GM21381 (cell line): ENCODE measurements around the gene DMD.

Experiments
- ATAC-seq: cut with Tn5 transposase; IDR thresholded peaks from one replicate; pipeline ENCODE4 v1.9.1; 2021; ENCODE audit warnings: mild to moderate bottlenecking, moderate library complexity; ENCODE audit not compliant: unreplicated experiment

The DMD gene

DNA sequence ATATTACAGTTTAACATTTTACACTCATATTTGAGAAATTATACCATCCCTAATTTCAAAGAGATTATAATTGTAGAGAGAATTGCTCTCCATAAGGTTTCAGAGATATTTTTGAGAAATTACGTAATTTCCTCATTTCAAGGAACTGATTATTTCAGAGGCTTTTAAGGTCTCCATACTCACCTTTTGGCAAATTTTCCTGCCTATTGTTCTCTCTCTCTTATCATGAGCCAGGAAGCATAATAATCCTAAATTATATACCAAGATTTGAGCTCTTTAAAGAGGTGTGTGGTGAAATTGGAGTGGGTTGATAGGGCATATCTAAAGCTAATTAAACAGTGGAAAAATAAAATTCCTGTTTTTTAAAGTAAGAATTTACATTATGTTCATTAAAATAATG lies 1890.6 kb downstream of the DMD start:
- no peak for ATAC-seq

- no peak for ATAC-seq
Measured at GRCh38 chrX:31319586-31319985, 1891.8 kb downstream of the DMD start.

DNA sequence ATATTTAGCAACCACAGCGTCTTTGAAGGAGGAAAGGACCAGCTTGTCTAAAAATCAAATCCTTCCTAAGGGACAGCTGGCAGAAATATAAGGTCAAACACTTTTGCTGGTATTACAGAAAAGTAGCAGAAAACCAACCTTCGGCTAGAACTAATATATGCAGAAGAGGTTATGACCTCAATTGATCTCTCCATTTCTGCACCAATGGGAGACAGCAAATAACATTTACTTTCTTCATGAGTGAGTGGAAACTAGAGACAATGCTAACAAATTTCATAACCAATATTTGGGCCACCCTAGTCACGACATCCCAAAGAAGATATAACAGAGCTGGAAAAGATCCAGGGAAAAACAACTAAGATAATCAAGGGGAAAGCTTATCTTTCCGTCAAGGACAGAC lies 1892.5 kb downstream of the DMD start:
- ATAC-seq: no peak

DNA sequence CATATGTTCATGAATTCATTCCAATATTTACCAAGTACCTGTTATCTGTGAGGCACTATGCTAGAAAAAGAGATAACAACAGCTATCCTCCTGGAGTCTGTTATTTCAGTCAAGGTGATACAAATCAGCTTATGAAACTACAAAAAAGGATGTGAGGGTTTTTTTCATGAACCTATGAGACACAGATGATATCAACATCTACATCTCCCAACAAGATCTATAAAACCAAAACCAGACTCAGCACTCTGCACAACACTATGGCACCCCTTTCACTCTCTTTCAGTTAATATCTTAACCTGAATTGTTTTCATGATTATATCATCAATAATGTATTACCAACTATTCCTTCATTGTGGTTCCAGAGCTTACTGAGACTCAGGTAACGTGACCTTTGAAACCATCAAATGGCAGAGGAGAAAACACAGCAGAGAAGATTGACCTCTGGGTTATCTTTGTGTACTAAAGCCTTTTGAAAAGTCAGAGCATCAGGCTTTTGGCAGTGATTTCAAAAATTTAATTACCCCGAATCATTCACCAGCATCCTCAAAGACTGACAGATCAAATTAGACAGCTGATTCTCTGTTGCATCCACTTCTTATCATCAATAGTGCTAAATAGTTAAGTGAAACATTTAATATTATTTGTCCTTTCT lies 1894.9 kb downstream of the DMD start:
- no peak for ATAC-seq

DNA sequence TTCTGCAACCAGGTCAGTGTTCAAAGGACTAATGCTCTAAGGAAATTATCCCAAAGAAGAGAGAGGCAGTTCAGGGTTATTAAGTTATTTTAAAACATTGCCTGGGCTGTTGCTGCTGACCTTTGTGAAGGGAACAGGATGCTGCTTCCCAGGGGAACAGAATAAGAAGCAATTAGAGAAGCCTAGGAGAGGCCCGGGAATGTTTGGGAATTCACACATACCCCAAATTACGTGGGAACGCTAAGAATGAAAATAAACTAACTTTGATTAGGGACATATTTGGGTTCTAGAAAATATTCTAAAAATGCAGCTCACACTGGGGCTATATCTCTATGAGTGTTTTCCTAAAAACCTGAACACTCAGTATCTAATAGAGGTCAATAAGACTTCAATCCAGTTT lies 1896.4 kb downstream of the DMD start:
- no peak for ATAC-seq

DNA sequence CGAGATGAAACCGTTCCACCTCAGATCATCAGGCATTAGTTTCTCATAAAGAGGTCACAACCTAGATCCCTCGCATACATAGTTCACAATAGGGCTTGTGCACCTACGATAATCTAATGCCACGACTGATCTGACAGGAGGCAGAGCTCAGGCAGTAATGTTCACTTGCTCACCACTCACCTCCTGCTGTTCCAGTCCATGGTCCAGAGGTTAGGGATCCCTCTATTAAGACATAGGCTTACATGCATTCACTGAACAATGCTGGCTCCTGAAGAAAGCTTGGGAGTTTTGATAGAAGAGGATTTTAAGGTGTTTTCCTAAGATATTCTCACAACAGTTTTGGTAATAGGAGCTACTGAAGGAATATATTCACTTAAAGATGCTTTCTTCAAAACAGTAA lies 1903.4 kb downstream of the DMD start:
- ATAC-seq: no peak

- no peak for ATAC-seq
Measured at GRCh38 chrX:31302573-31303075, 1908.7 kb downstream of the DMD start.

GRCh38 chrX:31301941-31302340 lies 1909.4 kb downstream of the DMD start:
- ATAC-seq: no peak

DNA sequence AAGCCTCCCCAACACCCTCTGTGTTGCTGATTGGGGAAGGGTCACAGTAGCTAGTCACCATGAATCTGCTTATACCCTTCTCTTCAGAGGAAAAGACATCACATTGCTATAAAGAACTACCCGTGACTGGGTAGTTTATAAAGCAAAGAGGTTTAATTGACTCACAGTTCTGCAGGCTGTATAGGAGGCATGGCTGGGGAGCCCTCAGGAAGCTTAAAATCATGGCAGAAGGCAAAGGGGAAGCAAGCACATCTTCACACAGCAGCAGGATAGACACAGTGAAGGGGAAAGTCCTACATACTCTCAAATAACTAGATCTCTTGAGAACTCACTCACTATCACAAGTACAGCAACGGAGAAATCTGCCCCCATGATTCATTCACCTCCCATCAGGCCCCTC lies 1910.1 kb downstream of the DMD start:
- ATAC-seq: no peak

- no peak for ATAC-seq
Measured at GRCh38 chrX:31298916-31299315, 1912.4 kb downstream of the DMD start.

GRCh38 chrX:31297881-31298280 lies 1913.5 kb downstream of the DMD start:
- ATAC-seq: no peak

GRCh38 chrX:31294475-31294874 lies 1916.9 kb downstream of the DMD start:
- no peak for ATAC-seq

- no peak for ATAC-seq
Measured at GRCh38 chrX:31293409-31293808, 1917.9 kb downstream of the DMD start.

GRCh38 chrX:31291131-31291530 lies 1920.2 kb downstream of the DMD start:
- no peak for ATAC-seq

- ATAC-seq: no peak
Measured at GRCh38 chrX:31287861-31288260, 1923.5 kb downstream of the DMD start.

- ATAC-seq: no peak
Measured at GRCh38 chrX:31280580-31280979, 1930.8 kb downstream of the DMD start.

- ATAC-seq: no peak
Measured at GRCh38 chrX:31279359-31279758, 1932.0 kb downstream of the DMD start.

- no peak for ATAC-seq
Measured at GRCh38 chrX:31272472-31272775, 1938.9 kb downstream of the DMD start.

DNA sequence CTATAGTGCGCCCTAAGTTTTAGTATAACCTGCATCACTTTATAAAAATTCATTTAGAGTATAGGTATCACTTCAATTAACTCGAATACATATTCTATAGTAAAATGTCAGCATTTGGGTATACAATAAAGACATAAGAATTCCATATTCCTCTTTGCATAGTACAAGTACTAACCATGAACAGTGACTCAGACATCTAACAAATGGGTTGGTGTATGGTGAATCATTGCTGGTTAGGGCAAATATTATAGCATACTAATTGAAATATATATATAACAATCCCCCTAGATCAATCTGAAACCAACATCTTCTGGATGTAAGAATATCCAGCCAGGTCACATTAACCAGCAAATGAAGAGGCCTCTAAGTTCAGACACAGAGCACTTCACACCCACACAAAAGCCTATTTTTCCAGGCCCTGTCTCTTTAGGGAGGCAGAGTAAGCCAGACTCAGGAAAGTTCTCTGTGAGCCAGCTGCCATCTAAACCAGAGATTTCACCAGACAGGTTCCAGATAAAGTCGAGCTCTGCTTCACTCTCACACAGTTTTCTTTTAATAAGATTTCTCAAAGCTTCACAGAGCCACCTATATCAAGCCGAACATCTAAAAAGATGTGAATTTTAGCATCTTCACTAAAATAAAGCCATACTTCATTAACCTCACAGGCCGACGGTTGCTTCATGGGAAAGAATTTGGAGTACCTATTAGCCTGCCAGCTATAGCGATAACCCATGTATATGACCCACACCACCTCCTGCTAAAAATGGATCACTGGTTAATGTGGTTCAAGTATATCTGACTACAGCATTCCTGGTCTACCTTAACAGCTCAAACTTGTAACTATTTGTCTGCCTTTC lies 1939.5 kb downstream of the DMD start:
- ATAC-seq: no peak

DNA sequence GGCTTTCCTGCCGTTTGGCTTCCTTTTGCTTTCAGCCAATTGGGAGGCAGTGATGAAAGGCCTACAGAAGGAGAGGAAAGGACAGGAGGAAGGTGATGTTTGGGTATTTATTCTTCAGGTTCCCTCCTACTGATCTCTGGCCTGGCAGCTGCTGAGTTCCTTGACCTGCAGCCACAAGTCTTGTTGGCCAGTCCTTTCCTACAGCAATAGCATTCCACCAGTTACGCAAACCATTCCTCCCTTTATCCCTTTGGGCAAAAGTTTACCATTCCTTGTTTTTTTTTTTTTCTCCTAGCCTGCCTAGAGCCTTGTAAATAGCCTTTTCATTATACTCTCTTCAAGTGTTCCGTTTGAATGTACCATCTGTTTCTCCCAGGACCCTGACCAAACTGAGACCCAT lies 1941.4 kb downstream of the DMD start:
- no peak for ATAC-seq

DNA sequence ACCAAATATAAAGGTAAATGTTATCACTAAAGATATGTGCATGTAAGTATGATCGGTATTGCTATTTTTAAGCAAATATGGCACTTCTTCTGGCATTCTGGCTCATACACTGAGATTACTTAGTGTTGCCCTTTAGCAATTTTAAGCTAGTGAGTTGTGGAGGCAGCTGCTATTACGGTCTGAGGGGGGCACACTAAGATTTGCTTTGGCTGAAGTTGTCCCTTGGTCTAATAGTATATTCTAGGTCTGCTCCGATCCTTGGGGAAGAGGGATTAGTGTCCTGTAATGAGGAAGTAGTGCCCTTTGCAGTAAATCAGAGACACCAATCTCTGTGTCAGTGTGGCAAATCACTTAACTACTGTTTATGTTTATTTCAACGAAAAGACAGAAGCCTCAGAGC lies 1943.0 kb downstream of the DMD start:
- no peak for ATAC-seq
